Neural progenitor cell (in vitro differentiated cells): ENCODE results near the gene PCNX2.

Experiments used
- CTCF ChIP-seq: fragments of 200-600 bp; sonication (generic); IDR thresholded peaks from 2 replicates; pipeline ENCODE4 v1.5.1; 2017; ENCODE audit warnings: antibody characterized with exemption, mild to moderate bottlenecking
- EZH2 ChIP-seq: fragments of 200-600 bp; sonication (generic); IDR thresholded peaks from 2 replicates; pipeline ENCODE4 v1.6.1; 2017; ENCODE audit warnings: antibody characterized with exemption, mild to moderate bottlenecking, moderate library complexity
- EZH2phosphoT487 ChIP-seq: fragments of 200-600 bp; sonication (generic); IDR thresholded peaks from 2 replicates; pipeline ENCODE4 v1.6.1; 2017; ENCODE audit warnings: antibody characterized with exemption

- TF ChIP-seq CTCF (no peak), EZH2 (no peak), EZH2phosphoT487 (no peak)
Measured at GRCh38 chr1:233078396-233078795, 217.1 kb downstream of the PCNX2 start.
